Keratinocyte (primary cell): ENCODE measurements around the gene PXDN. TPM values are rescaled to one million over a fixed set of nuclear protein-coding genes. Genes with fewer than 3 reads are reported as not detected.

ENCODE experiments used
- DNase-seq: peaks from one replicate; pipeline ENCODE4 v3.0.0-alpha.2; 2011; ENCODE audit warnings: low read depth, missing footprints, low spot score
- FAIRE-seq: peaks from 2 replicates; lab custom pipeline; 2011; peaks lifted over from hg19 to GRCh38; lab: Jason Lieb, UNC
- H2AFZ ChIP-seq: 2 replicates; pipeline ENCODE4 v1.6.0; 2012; ENCODE audit warnings: low read length, control low read depth, inconsistent platforms; ENCODE audit not compliant: control insufficient read depth
- H3K27ac ChIP-seq: 2 replicates; pipeline ENCODE4 v1.5.1; 2011; ENCODE audit warnings: low read length; ENCODE audit not compliant: control insufficient read depth, insufficient read depth
- H3K27me3 ChIP-seq: 3 replicates; pipeline ENCODE4 v1.6.0; 2011; ENCODE audit warnings: low read length; ENCODE audit not compliant: control insufficient read depth, insufficient read depth; ENCODE audit errors: extremely low read depth
- H3K36me3 ChIP-seq, 2 experiments: 2 replicates in 1 of 2; 3 replicates in 1 of 2; pipeline ENCODE4 v1.5.1; 2011; ENCODE audit warnings: low read length in 2 of 2, mild to moderate bottlenecking in 1 of 2; ENCODE audit not compliant: control insufficient read depth in 2 of 2, insufficient read depth in 2 of 2; ENCODE audit errors: extremely low read depth in 1 of 2
- H3K4me1 ChIP-seq: 3 replicates; pipeline ENCODE4 v1.5.1; 2011; ENCODE audit warnings: low read length; ENCODE audit not compliant: control insufficient read depth, insufficient read depth; ENCODE audit errors: extremely low read depth
- H3K4me2 ChIP-seq: 3 replicates; pipeline ENCODE4 v1.6.0; 2011; ENCODE audit warnings: low read depth, low read length; ENCODE audit not compliant: control insufficient read depth, insufficient read depth; ENCODE audit errors: extremely low read depth
- H3K4me3 ChIP-seq, 3 experiments: fragments of 200-600 bp in 1 of 3; sonication (generic) in 1 of 3; 2 replicates in 2 of 3; 3 replicates in 1 of 3; pipeline ENCODE4 v1.5.1; 2011 to 2016; ENCODE audit warnings: low read length in 3 of 3, mild to moderate bottlenecking in 3 of 3, control low read depth in 2 of 3, inconsistent platforms in 1 of 3, low read depth in 1 of 3, mixed read lengths in 1 of 3, mixed run types in 1 of 3, moderate library complexity in 1 of 3; ENCODE audit not compliant: control insufficient read depth in 2 of 3, insufficient read depth in 2 of 3; ENCODE audit errors: extremely low read depth in 1 of 3
- H3K79me2 ChIP-seq: 2 replicates; pipeline ENCODE4 v1.6.0; 2012; ENCODE audit warnings: low read length; ENCODE audit not compliant: control insufficient read depth, insufficient read depth
- H3K9ac ChIP-seq: 3 replicates; pipeline ENCODE4 v1.6.0; 2011; ENCODE audit warnings: low read length; ENCODE audit not compliant: control insufficient read depth, insufficient read depth; ENCODE audit errors: extremely low read depth
- H3K9me1 ChIP-seq: 3 replicates; pipeline ENCODE4 v1.6.0; 2011; ENCODE audit warnings: low read length; ENCODE audit not compliant: control insufficient read depth, insufficient read depth; ENCODE audit errors: extremely low read depth
- H3K9me3 ChIP-seq: 2 replicates; pipeline ENCODE4 v1.5.1; 2012; ENCODE audit warnings: low read depth, low read length; ENCODE audit not compliant: control insufficient read depth
- H4K20me1 ChIP-seq: 3 replicates; pipeline ENCODE4 v1.6.0; 2011; ENCODE audit warnings: low read length; ENCODE audit not compliant: control insufficient read depth, insufficient read depth; ENCODE audit errors: extremely low read depth
- CTCF ChIP-seq, 3 experiments: IDR thresholded peaks in 1 of 3; conservative IDR thresholded peaks in 1 of 3; optimal IDR thresholded peaks in 1 of 3; 2 replicates in 2 of 3; 3 replicates in 1 of 3; pipeline versions ENCODE3 to v1.5.1; 2011; ENCODE audit warnings: low read length in 3 of 3, mild to moderate bottlenecking in 3 of 3, moderate library complexity in 2 of 3, control low read depth in 1 of 3, inconsistent platforms in 1 of 3; ENCODE audit not compliant: insufficient read depth in 2 of 3; ENCODE audit errors: extremely low read depth in 1 of 3
- EZH2 ChIP-seq: IDR thresholded peaks from one replicate; pipeline ENCODE4 v1.6.1; 2012; ENCODE audit warnings: inconsistent platforms, mild to moderate bottlenecking, low read length, moderate library complexity
- dilution Hi-C: fragments of 300-500 bp; cut with MboI; formaldehyde crosslinking; loops from one replicate; pipeline ENCODE4 v1.7.0; 2020; ENCODE audit warnings: low sequenced_read_pairs; ENCODE audit not compliant: extremely low pct_ligation_motif_present
- polyA plus RNA-seq, 5 experiments: library from polyadenylated mRNA; depleted of rRNA in 3 of 5; stranded (reverse) in 3 of 5; stranded (forward) in 1 of 5; unstranded in 1 of 5; fragments of >200 nt; gene quantifications; 1 replicate in 1 of 5; 2 replicates in 3 of 5; 3 replicates in 1 of 5; pipeline versions ENCODE4 v1.2.1 to v1.2.3, GENCODE V29; 2011 to 2012; ENCODE audit warnings: missing spikeins in 2 of 5, low read depth in 1 of 5, low replicate concordance in 1 of 5

PXDN gene
- polyA plus RNA-seq, 1 donor (not counting 4 experiments of a cell fraction or from before 2014, with no cell fraction given): 36.7 TPM

- Histone ChIP-seq H4K20me1 (no peaks in the 10 kb centered on the region), H3K4me2 (no peak overlapping the region), H3K4me1 (peaks cover 7% of the 10 kb centered on the region), H3K9ac (no peak overlapping the region), H3K27ac (no peak overlapping the region), H3K79me2 (no peaks in the 10 kb centered on the region), H3K9me3 (no peaks in the 10 kb centered on the region), H2AFZ (no peak overlapping the region), H3K27me3 (peaks cover 5% of the 10 kb centered on the region), H3K4me3 (no peak overlapping the region), H3K36me3 (no peaks in the 10 kb centered on the region), H3K9me1 (no peaks in the 10 kb centered on the region)
- TF ChIP-seq CTCF (optimal IDR thresholded peaks at IDR 0.05 in 1 of 3, IDR thresholded peaks at IDR 0.05 in 1 of 3, conservative IDR thresholded peaks at IDR 0.05 in 1 of 3; ENCODE audit: extremely low read depth in 1 of 3, insufficient read depth in 2 of 3, low read length in 3 of 3): no peak
- TF ChIP-seq EZH2: no peak
- DNase-seq: no peak
- FAIRE-seq: no peak
- dilution Hi-C loops: no loop called here
These were observed 46.2 kb upstream of the PXDN start for GRCh38 chr2:1790473-1790872.

DNA sequence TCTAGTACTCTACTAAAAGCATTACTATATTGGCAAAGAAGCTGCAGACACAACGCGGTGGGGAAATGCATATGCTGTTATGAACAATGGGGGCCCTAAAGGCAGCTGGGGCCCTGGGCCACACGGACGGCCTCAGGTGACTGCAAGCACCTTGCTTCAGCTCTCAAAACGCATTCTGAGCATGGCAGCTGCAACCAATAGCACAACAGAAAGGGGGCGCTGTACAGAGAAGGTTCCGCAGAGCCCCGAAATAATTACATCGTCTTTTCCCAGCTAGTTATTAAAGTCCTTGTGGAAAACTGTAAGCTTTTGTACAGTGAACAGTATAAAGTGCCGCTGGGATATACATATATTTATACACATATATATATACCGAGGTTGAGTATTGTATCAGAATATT is 45.3 kb upstream of the PXDN start:
- DNase-seq (no peak), FAIRE-seq (no peak)
- no peak overlapping the region for H3K4me3 ChIP-seq
- H3K4me1 ChIP-seq: peaks cover 7% of the 10 kb centered on the region
- H4K20me1 ChIP-seq: no peaks in the 10 kb centered on the region
- H3K9ac ChIP-seq: no peak overlapping the region
- no peak overlapping the region for H3K4me2 ChIP-seq
- H3K79me2 ChIP-seq: no peaks in the 10 kb centered on the region
- TF ChIP-seq EZH2 (no peak), CTCF (optimal IDR thresholded peaks at IDR 0.05 in 1 of 3, IDR thresholded peaks at IDR 0.05 in 1 of 3, conservative IDR thresholded peaks at IDR 0.05 in 1 of 3; ENCODE audit: extremely low read depth in 1 of 3, insufficient read depth in 2 of 3, low read length in 3 of 3) (no peak)
- no peaks in the 10 kb centered on the region for H3K9me3 ChIP-seq
- no peak overlapping the region for H3K27ac ChIP-seq
- dilution Hi-C loops: no loop called here
- H3K36me3 ChIP-seq: no peaks in the 10 kb centered on the region
- H3K9me1 ChIP-seq: no peaks in the 10 kb centered on the region
- H3K27me3 ChIP-seq: peaks cover 5% of the 10 kb centered on the region
- H2AFZ ChIP-seq: no peak overlapping the region
